Measurements from ENCODE around the gene HOMER1.

The HOMER1 gene

DNA sequence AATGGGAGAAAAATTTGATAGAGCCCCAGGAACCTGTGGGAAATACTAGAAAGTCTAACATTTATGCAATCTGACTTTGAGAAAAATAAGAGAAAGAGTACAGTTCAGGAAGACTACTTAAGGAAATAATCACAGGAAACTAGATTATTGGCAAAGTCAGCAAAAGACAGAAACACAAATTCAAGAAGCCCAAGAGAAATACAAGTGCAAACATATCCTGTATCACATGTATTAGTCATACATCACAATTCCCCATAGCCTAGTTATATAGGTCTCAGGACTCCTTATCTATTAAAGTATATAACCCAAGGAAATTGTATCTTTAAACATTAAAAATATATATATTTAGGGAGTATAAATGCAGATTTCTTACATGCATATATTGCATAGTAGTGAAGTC, 100.8 kb downstream of the HOMER1 start:
- no peak for TF ChIP-seq CTCF (conservative IDR thresholded peaks at IDR 0.05; ENCODE audit: low read depth, low read length)
- H3K4me1 ChIP-seq (ENCODE audit: low read depth, poor library complexity, severe bottlenecking) = peaks cover 27% of the 10 kb centered on the region
- no peaks in the 10 kb centered on the region for H3K27me3 ChIP-seq (ENCODE audit: insufficient read depth, low read depth)

GRCh38 chr5:79408028-79408427, 105.9 kb downstream of the HOMER1 start:
- no peak overlapping the region for H3K9ac ChIP-seq
- no peaks in the 10 kb centered on the region for H4K20me1 ChIP-seq (ENCODE audit: insufficient read depth)
- H3K36me3 ChIP-seq (ENCODE audit: insufficient read depth) = no peaks in the 10 kb centered on the region
- H3K27ac ChIP-seq = no peak overlapping the region
- no peak overlapping the region for H3K4me2 ChIP-seq
- no peak overlapping the region for H2AFZ ChIP-seq (ENCODE audit: low read depth)
- H3K27me3 ChIP-seq (ENCODE audit: insufficient read depth, low read depth) = no peaks in the 10 kb centered on the region
- no peaks in the 10 kb centered on the region for H3K4me1 ChIP-seq (ENCODE audit: low read depth, poor library complexity, severe bottlenecking)
- no peaks in the 10 kb centered on the region for H3K79me2 ChIP-seq (ENCODE audit: insufficient read depth, low read depth)
- TF ChIP-seq CTCF (conservative IDR thresholded peaks at IDR 0.05; ENCODE audit: low read depth, low read length) = no peak
- no peak overlapping the region for H3K4me3 ChIP-seq (IDR thresholded peaks at IDR 0.05; ENCODE audit: insufficient read depth, low read depth, low read length)

More for the DNA sequence above, 100.8 kb downstream of the HOMER1 start:
- no peaks in the 10 kb centered on the region for H4K20me1 ChIP-seq (ENCODE audit: insufficient read depth)
- H3K9ac ChIP-seq = no peak overlapping the region
- no peaks in the 10 kb centered on the region for H3K36me3 ChIP-seq (ENCODE audit: insufficient read depth)
- H3K79me2 ChIP-seq (ENCODE audit: insufficient read depth, low read depth) = no peaks in the 10 kb centered on the region
- no peak overlapping the region for H2AFZ ChIP-seq (ENCODE audit: low read depth)
- H3K27ac ChIP-seq = no peak overlapping the region
- H3K4me2 ChIP-seq = no peak overlapping the region
- H3K4me3 ChIP-seq (IDR thresholded peaks at IDR 0.05; ENCODE audit: insufficient read depth, low read depth, low read length) = no peak overlapping the region

DNA sequence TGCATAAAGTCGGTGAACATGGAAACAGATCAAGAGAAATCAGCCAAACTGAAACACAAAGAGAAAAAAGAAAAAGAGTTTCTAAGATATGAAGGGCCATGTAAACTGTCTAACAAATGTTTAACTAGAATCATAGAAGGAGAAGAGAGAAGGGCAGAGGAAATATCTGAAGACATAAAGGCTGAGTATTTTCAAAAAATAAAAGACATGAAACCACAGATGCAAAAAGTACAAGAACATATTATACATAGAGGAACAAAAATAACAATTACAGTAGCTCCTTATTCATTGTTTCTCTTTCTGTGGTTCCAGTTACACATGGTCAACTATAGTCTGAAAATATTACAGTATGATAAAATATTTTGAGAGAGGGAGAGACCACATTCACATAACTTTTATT, 106.3 kb downstream of the HOMER1 start:
- Histone ChIP-seq H3K27me3 (ENCODE audit: insufficient read depth, low read depth) (no peaks in the 10 kb centered on the region), H3K27ac (no peak overlapping the region), H3K36me3 (ENCODE audit: insufficient read depth) (no peaks in the 10 kb centered on the region), H3K9ac (no peak overlapping the region), H3K4me3 (IDR thresholded peaks at IDR 0.05; ENCODE audit: insufficient read depth, low read depth, low read length) (no peak overlapping the region), H3K4me2 (no peak overlapping the region), H2AFZ (ENCODE audit: low read depth) (no peak overlapping the region), H3K4me1 (ENCODE audit: low read depth, poor library complexity, severe bottlenecking) (no peaks in the 10 kb centered on the region), H4K20me1 (ENCODE audit: insufficient read depth) (no peaks in the 10 kb centered on the region), H3K79me2 (ENCODE audit: insufficient read depth, low read depth) (no peaks in the 10 kb centered on the region)
- TF ChIP-seq CTCF (conservative IDR thresholded peaks at IDR 0.05; ENCODE audit: low read depth, low read length) = no peak

GRCh38 chr5:79401216-79401615, 112.7 kb downstream of the HOMER1 start:
- Histone ChIP-seq H3K27me3 (ENCODE audit: insufficient read depth, low read depth) (no peaks in the 10 kb centered on the region), H3K4me2 (no peak overlapping the region), H2AFZ (ENCODE audit: low read depth) (no peak overlapping the region), H3K27ac (no peak overlapping the region), H3K4me1 (ENCODE audit: low read depth, poor library complexity, severe bottlenecking) (no peaks in the 10 kb centered on the region), H3K36me3 (ENCODE audit: insufficient read depth) (no peaks in the 10 kb centered on the region), H3K79me2 (ENCODE audit: insufficient read depth, low read depth) (no peaks in the 10 kb centered on the region), H4K20me1 (ENCODE audit: insufficient read depth) (no peaks in the 10 kb centered on the region), H3K4me3 (IDR thresholded peaks at IDR 0.05; ENCODE audit: insufficient read depth, low read depth, low read length) (no peak overlapping the region), H3K9ac (no peak overlapping the region)
- TF ChIP-seq CTCF (conservative IDR thresholded peaks at IDR 0.05; ENCODE audit: low read depth, low read length) = no peak
